ENCODE results near the gene ASRGL1.

- TF ChIP-seq POLR2A (IDR thresholded peaks at IDR 0.05), result no peak
- TF ChIP-seq, protein P1, sequence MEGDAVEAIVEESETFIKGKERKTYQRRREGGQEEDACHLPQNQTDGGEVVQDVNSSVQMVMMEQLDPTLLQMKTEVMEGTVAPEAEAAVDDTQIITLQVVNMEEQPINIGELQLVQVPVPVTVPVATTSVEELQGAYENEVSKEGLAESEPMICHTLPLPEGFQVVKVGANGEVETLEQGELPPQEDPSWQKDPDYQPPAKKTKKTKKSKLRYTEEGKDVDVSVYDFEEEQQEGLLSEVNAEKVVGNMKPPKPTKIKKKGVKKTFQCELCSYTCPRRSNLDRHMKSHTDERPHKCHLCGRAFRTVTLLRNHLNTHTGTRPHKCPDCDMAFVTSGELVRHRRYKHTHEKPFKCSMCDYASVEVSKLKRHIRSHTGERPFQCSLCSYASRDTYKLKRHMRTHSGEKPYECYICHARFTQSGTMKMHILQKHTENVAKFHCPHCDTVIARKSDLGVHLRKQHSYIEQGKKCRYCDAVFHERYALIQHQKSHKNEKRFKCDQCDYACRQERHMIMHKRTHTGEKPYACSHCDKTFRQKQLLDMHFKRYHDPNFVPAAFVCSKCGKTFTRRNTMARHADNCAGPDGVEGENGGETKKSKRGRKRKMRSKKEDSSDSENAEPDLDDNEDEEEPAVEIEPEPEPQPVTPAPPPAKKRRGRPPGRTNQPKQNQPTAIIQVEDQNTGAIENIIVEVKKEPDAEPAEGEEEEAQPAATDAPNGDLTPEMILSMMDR (IDR thresholded peaks at IDR 0.05), result no peak
Measured at GRCh38 chr11:62295504-62295903, 41.7 kb upstream of the ASRGL1 start.
